HG02588 (cell line): Measurements from ENCODE around the gene SRI.
"Not testable (repeated sequence)": the region's sequence is repeated elsewhere in the genome, so short reads cannot be mapped to it uniquely, and the experiment has no call there.

Experiments used
- ATAC-seq: cut with Tn5 transposase; IDR thresholded peaks from one replicate; pipeline ENCODE4 v1.9.1; 2021; ENCODE audit warnings: mild to moderate bottlenecking, moderate library complexity; ENCODE audit not compliant: unreplicated experiment

The SRI gene

GRCh38 chr7:88219781-88220747 lies at the start of gene SRI:
Gene SRI, minus strand, starts transcription at chr7:88220038. Its CDS starts 12 bp downstream, at chr7:88220026.
- ATAC-seq: peak; percentile 67

GRCh38 chr7:88269586-88269985 lies 49.7 kb upstream of the SRI start:
- no peak for ATAC-seq

- no peak for ATAC-seq
Measured at GRCh38 chr7:88268858-88269257, 49.0 kb upstream of the SRI start.

GRCh38 chr7:88268051-88268450 lies 48.2 kb upstream of the SRI start:
- ATAC-seq: no peak

GRCh38 chr7:88267421-88267820 lies 47.6 kb upstream of the SRI start:
- no peak for ATAC-seq

- ATAC-seq: not testable (repeated sequence)
Measured at GRCh38 chr7:88264987-88265386, 45.1 kb upstream of the SRI start.

- no peak for ATAC-seq
Measured at GRCh38 chr7:88262562-88262961, 42.7 kb upstream of the SRI start.

- ATAC-seq: no peak
Measured at GRCh38 chr7:88260719-88261118, 40.9 kb upstream of the SRI start.

GRCh38 chr7:88259656-88260380 lies 40.0 kb upstream of the SRI start:
- ATAC-seq: no peak

GRCh38 chr7:88258296-88258695 lies 38.5 kb upstream of the SRI start:
- ATAC-seq: not testable (repeated sequence)

GRCh38 chr7:88256906-88257305 lies 37.1 kb upstream of the SRI start:
- no peak for ATAC-seq

GRCh38 chr7:88254721-88255424 lies 35.0 kb upstream of the SRI start:
- ATAC-seq: no peak

GRCh38 chr7:88253640-88254039 lies 33.8 kb upstream of the SRI start:
- ATAC-seq: no peak

GRCh38 chr7:88244258-88244657 lies 24.4 kb upstream of the SRI start:
- ATAC-seq: no peak

GRCh38 chr7:88243345-88243909 lies 23.6 kb upstream of the SRI start:
- ATAC-seq: no peak

GRCh38 chr7:88239852-88240251 lies 20.0 kb upstream of the SRI start:
- no peak for ATAC-seq

GRCh38 chr7:88233828-88234227 lies 14.0 kb upstream of the SRI start:
- ATAC-seq: no peak

GRCh38 chr7:88230646-88231045 lies 10.8 kb upstream of the SRI start:
- ATAC-seq: no peak

- no peak for ATAC-seq
Measured at GRCh38 chr7:88229302-88229995, 9.6 kb upstream of the SRI start.

- no peak for ATAC-seq
Measured at GRCh38 chr7:88226886-88227516, 7.2 kb upstream of the SRI start.
